ENCODE measurements around the gene MCCC1.
"Not testable (repeated sequence)": the region's sequence is repeated elsewhere in the genome, so short reads cannot be mapped to it uniquely, and the experiment has no call there.

Gene MCCC1

DNA sequence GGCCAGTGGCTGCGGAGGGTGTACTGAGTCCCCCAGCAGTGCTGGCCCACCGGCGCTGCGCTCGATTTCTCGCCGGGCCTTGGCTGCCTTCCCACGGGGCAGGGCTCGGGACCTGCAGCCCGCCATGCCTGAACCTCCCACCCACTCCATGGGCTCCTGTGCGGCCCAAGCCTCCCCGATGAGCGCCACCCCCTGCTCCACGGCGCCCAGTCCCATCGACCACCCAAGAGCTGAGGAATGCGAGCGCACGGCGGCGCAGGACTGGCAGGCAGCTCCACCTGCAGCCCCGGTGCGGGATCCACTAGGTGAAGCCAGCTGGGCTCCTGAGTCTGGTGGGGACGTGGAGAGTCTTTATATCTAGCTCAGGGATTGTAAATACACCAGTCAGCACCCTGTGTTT is 1.7 kb upstream of the MCCC1 start:
- DNase-seq (ENCODE audit: low spot score), result not testable (repeated sequence)

- no peak for DNase-seq (ENCODE audit: low spot score)
Observed at GRCh38 chr3:183100376-183100775, 1.1 kb upstream of the MCCC1 start.

DNA sequence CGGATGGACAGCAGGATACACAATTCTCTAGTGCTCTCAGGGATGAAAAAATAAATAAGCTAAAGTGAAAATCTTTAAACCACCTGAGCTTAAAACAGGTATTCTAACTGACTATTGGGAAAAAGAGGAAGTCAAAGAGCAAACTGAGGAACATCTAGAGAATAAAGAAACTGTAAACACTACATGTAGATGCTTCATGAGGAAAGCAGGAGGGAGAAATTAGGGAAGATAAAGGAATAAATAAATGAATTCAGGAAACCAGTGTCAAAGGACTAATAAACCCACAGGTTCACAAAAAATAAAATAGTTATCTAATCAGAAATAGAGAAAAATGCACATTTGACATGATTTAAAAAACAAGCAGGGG is 525 bp upstream of the MCCC1 start:
- no peak for DNase-seq (ENCODE audit: low spot score)

GRCh38 chr3:183098536-183099025 is 715 bp downstream of the MCCC1 start:
- no peak for DNase-seq (ENCODE audit: low spot score)

- no peak for DNase-seq (ENCODE audit: low spot score)
Observed at GRCh38 chr3:183094711-183095110, 4.6 kb downstream of the MCCC1 start.

DNA sequence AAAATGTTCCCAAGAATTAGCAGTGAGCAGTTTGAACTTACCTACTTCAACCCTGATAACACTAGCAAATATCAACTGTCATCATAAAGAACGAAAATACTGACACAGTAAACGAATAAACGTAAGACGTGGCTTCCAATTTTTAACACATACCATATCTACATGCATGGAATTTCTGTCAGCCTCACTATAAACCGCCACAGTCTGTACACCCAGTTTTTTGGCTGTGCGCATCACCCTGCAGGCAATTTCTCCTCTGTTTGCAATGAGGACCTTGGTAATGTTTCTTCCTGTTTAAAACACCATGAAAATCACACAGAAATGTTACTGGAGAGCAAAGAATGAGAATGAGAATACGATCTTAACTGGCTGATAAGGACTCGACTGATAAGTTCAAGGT is 7.0 kb downstream of the MCCC1 start:
- no peak for DNase-seq (ENCODE audit: low spot score)

GRCh38 chr3:183087184-183087583 is 12.1 kb downstream of the MCCC1 start:
- DNase-seq (ENCODE audit: low spot score), result no peak

DNA sequence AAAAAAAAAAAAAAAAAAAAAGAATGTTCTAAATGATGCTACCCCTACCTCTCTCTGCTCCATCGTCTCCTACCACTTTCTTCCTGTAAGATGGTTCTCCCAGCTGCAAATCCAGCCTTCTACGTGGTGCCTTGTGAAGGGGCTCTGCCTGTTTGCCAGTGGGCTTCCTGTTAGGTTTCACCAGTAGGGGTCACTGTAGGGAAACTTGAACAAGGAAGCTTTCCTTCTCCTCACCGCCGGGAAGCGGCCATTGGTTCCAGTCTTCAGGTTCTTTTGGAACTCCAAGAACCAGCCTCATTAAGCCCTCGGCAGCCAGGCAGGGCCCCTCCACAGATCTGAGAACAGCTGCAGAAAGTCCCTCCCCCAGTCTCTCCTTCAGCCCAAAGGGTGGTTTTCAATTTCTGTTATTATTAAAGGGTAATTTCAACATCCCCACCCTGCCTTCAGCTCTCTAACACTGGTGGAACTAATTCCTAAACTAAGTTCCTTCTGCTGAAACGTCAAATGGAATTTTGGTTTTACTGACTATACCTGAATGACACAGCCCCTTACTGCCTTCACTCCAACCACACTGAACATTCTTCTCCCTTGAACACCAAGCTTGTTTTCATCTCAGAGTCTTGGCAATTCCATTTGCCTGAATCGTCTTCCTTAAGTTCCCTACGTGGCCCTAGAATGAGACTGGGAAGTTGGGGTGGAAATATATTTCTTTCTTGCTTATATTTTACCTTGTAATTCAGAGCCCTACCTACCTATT is 13.5 kb downstream of the MCCC1 start:
- peak; percentile 80 for DNase-seq (ENCODE audit: low spot score)

GRCh38 chr3:183082355-183082915 is 16.9 kb downstream of the MCCC1 start:
- DNase-seq (ENCODE audit: low spot score), result no peak

GRCh38 chr3:183081459-183082183 is 17.7 kb downstream of the MCCC1 start:
- no peak for DNase-seq (ENCODE audit: low spot score)

DNA sequence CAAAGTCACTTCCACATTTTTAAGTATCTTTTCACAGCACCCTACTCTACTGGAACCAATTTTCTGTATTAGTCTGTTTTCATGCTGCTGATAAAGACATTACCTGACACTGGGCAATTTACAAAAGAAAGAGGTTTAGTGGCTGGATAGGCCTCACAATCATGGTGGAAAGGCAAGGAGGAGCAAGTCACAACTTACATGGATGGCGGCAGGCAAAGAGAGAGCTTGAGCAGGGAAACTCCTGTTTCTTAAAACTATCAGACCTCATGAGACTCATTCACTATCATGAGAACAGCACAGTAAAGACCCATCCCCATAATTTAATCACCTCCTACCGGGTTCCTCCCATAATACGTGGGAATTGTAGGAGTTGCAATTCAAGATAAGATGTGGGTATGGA is 18.7 kb downstream of the MCCC1 start:
- DNase-seq (ENCODE audit: low spot score), result no peak

- no peak for DNase-seq (ENCODE audit: low spot score)
Observed at GRCh38 chr3:183074881-183075280, 24.4 kb downstream of the MCCC1 start.

DNA sequence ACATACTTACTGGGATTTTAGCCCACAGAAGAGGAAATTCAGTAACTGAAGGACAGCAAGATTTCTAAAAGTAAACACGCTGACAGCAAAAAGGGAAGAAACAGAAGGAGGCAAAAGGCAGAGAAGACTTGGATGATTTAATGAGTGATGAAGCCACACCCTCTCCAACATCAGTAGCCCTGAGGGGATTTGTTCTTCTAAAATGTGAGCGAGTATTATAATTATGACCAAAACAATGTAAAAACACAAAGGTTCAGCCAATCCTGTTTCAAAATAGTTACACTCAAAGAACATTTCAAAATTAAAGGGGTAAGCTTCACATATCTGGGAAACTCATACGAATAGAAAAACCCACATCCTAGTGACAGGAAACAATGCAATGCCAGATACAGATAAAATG is 25.0 kb downstream of the MCCC1 start:
- DNase-seq (ENCODE audit: low spot score), result no peak

DNA sequence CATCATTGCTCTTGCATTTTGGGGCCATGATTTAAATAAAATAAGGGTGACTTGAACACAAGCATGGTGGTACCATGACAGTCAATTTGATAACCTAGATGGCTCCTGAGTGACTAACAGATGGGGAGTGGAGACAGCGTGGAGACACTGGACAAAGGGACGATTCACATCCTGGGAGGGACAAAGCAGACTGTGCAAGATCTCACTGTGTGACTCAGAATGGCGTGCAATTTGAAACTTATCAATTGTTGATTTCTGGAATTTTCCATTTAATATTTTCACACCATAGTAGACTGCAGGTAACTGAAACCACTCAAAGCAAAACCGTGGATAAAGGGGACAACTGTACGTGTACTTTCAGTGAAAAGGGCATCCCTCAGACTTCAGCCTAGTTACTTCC is 25.5 kb downstream of the MCCC1 start:
- no peak for DNase-seq (ENCODE audit: low spot score)

DNA sequence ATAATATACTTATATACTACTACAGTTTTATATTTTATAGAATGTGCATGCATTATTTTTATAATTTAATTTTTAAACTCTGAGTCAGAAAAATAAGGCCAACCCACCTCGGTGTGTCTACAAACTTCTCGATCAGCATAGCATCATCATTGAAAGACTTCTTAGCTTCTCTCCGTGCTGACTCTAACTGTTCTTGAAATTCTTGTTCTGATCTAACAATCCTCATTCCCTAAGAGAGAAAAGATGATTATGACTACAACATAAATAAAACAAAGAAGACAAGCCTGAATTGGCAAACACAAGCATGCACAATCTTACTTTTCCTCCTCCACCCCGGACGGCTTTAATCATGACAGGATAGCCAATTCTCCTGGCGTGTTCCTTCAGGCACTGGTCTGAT is 28.4 kb downstream of the MCCC1 start:
- no peak for DNase-seq (ENCODE audit: low spot score)

GRCh38 chr3:183069086-183069485 is 30.2 kb downstream of the MCCC1 start:
- DNase-seq (ENCODE audit: low spot score), result no peak

- not testable (repeated sequence) for DNase-seq (ENCODE audit: low spot score)
Observed at GRCh38 chr3:183066891-183067290, 32.4 kb downstream of the MCCC1 start.

DNA sequence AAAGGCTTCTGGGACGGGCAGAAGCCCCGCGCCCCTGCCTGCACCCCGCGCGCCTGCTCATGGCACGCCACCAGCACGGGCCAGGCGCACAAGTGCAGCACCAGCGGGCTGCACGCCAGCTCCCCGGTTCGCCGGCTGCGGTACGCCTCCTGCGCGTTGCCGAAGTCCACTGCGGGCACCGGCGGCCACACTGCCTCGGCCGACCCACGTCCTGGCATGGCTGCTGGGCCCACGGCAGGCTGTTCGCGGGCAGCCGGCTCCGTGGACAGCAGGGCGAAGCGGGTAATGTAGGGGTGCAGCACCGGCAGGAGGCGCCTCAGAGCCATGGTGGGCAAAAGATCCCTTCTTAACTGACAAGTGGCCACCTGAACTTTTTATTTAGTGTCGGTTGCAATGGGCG is 34.8 kb downstream of the MCCC1 start:
- DNase-seq (ENCODE audit: low spot score), result peak; percentile 26

GRCh38 chr3:183061391-183062172 is 37.7 kb downstream of the MCCC1 start:
- DNase-seq (ENCODE audit: low spot score), result no peak

DNA sequence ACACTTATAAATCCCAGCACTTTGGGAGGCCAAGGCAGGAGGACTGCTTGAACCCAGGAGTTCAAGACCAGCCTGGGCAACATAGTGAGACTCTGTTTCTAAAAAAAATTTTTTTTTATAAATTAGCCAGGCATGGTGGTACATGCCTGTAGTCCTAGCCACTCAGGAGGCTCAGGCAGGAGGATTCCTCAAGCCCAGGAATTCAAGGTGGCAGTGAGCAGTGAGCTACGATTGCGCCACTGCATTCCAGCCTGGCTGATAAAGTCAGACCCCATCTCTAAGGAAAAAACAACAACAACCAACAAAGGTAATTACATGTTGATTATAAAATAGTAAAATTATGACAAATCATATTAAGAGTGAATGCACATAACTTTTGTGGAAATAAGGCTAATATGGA is 40.9 kb downstream of the MCCC1 start:
- DNase-seq (ENCODE audit: low spot score), result no peak

- no peak for DNase-seq (ENCODE audit: low spot score)
Observed at GRCh38 chr3:183050706-183051105, 48.6 kb downstream of the MCCC1 start.

- DNase-seq (ENCODE audit: low spot score), result no peak
Observed at GRCh38 chr3:183046883-183047282, 52.4 kb downstream of the MCCC1 start.

Measured in iPS-NIHi11 (cell line).